GM18870 (cell line): Measurements from ENCODE around the gene NOTCH3.

ENCODE experiments used
- ATAC-seq: cut with Tn5 transposase; IDR thresholded peaks from one replicate; pipeline ENCODE4 v1.9.1; 2021; ENCODE audit warnings: moderate library complexity; ENCODE audit not compliant: unreplicated experiment

NOTCH3 gene

DNA sequence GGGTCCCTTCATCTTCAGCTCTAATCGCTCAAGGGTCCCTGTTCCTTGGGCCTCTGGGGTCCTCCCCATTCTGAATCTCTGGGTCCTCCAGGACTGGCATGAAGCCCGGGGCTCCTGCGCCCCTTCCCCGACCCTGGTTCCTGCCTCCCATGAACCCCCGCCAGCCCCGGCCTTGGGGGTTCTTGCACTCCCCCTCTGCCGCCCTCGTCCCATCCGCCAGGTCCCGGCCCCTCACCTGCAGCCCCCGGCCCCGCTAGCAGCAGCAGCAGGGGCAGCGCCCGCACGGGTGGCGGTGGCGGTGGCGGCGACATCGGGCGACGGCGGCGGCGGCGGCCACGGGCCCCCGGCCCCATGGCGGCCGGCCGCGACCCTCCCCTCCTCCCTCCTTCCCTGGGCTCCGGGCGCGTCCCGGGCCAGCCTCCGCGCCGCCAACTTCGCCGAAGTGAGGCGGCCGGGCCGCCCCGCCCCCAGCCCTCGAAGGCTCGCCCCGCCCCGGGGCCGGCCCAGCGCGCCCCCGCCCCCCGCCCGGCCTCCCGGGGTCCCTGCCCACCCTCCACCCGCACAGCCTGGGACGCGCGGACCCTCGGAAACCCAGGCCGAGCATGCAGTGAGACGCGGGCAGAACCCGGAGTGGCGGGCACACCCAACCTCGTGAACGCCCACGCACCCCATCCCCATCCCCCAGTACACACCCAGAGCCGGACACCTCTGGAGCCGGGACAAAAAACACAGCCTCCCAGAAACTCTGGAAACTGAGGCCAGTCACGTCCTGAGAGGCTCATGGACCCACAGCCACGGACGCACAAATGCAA lies at the start of gene NOTCH3:
Gene NOTCH3 (minus strand): TSS at position 443 of the 812 bp plus-strand sequence. CDS start 90 bp downstream, at position 353.
- ATAC-seq: no peak

DNA sequence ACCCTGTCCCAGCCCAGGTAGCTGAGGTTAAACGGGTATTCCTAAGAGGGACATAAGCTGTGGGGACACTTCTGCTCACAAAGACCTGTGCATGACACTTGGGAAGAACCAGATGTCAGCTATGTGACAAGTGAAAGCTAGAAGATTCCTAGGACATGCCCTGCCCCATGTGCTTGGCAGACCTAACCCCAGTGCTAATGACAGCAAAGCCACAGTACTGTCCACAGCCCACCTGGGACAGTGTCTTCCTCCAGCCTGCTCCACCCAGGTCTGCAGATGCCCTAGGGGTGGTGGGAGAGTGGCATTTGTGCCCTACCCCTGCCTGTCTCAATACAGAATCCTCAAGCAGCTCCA lies 49.8 kb upstream of the NOTCH3 start:
- ATAC-seq: no peak

DNA sequence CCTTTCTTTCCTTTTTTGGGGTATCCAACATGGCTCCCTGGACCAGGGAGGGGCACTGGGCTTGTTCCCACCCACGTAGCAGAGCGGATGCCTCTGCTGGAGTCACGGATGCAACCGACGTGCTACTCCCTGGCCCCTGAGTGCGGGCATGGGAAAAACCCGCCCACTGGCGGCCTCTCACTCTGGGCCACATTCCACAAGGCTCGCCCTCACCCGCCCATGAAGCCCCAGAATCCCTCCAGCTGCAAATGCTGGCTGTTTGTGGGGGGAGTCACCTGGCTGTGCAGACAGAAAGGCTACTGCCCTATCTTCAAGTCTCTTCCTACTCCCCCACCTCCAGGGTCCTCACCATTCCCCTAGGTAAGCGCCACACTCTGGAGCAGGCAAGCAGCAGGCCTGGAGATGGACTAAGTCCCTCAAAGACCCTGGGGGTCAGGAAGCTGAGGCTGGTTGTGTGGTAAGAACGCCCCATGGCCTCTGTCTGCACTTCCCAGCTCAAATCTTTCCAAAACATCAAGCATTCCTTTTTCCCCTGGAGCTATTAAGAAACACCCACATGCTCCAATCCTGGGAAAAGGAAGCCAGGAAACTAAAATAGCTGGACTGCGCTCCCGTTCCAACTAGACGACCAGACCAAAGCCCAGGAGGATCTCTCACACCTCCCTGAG lies 49.3 kb upstream of the NOTCH3 start:
- no peak for ATAC-seq

DNA sequence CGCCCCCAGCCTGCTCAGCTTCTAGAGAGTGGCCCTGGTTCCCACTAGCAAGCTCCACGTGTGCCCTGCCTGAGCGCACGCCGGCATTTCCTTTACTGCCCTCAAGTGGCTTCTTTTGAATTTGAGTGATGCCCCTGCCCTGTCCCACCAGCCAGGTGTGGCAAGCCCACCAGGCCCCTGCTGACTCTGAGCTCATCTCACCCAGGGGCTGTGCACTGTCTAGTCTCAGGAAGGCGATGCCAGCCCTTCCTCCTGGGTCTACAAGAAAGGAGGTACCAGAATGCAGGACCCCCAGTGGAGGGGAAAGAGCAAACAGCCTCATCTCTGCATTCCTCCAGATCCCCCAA lies 48.7 kb upstream of the NOTCH3 start:
- ATAC-seq: no peak

DNA sequence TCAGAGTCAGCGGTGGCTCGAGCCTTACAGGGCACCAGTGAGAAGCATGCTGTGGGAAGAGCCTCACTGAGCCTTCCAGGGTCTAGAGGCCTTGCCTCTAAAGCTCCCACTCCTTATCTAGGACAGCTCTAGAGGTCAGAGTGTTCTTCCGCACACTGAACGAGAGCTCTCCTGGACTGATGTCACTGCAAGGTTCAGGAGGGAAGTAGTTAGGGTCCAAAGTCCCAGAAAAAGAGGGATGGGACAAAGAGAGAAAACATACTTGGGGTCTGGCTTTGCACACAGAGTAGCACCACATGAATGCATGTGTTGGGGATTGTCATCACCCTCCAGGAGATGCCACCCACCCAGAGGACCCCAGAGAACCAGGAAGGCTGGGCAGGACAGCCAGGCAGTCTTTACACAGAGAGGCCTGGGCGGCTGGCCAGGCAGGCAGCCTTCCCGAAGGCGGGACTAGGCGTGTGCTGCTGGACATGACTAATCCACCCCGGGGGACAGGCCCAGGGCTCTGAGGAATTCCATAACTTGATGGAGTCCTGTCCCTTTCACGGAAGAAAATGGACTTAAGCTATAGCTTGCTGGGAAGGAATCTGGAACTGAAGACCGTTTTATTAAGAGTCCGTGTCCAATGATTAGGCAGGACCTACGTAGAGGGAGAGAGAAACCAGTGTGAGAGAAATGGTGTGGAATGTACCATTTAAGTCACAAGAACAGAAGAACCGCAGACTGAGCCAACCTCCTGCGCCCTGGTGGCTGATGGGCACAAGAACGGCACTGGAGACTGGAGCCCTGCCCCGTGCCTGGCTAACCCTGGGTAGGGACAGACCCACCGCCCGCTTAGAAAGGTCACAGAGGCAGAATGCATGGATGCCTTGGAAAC lies 48.1 kb upstream of the NOTCH3 start:
- ATAC-seq: no peak

DNA sequence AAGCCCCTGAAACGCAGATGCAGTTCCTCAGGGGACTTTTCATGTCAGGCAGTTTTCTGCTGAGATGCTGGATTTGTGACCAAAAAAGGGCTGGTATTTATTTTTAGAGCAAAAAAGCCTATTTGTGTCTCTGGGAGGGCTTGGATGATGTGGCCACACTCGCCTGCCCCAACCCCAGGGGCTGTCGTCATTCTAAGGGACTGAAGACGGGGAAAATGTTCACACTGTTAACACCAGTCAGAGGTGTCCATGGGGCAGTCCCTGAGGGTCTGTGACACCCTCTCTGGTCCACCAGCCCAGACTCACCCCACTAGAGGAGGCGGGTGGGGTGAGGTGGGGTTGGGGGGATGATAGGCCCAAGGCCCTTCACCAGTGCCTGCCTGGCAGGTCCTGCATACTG lies 47.3 kb upstream of the NOTCH3 start:
- ATAC-seq: no peak

DNA sequence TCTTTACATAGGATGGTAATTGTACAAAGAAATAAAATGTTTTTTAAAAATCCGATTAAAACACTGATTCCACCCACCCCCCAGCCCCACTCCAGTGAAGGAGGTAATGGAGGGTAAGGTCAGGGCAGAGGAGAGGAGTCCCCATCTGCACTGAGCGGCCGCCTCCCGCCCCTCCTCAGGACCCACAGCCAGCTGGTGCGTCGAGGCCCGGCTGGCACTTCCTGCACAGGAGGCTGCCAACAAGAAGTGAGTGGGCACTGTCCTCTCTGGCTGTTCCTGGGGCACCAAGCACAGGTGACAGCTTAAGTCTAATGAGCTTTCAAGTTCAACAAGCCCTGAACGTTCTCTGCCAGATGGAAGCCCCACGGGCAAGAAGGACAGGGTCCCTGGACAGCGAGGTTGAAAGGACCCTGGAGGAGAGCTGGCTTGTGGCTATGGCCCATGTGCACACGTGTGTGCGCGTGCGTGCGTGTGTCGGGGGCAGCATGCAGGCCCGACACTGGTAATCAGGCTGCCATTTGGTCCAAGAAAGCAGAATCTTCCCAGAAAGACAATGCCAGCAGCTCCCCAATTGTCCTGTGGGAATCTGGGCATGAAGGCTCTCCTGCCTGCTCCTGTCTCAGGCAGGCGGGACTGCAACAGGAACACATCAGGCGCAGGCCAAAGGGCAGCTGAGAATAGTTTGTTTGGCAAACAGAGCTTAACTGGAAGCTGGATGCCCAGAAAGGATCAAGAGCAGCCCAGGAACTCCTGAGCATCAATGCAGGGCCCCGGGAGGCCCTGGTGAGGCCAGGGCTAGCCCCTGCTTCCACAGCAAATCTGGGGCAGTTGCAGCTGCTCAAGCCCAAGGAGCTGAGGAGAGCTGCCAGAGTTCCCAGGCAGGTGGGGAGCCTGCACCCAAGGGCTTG lies 46.6 kb upstream of the NOTCH3 start:
- no peak for ATAC-seq

DNA sequence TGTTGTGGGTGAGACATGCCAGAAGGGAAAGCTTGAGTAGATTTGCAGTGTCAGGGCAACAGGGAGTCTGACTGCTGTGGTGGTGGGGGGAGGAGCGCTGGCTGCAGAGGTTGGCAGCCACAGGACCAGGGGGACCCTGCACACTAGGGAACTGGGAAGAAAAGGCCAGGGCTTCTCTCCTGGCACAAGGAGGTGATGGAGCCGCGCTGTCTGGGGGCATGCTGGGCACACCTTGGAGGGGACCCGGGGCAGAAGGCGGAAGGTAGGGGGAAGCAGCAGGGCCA lies 45.3 kb upstream of the NOTCH3 start:
- ATAC-seq: no peak

DNA sequence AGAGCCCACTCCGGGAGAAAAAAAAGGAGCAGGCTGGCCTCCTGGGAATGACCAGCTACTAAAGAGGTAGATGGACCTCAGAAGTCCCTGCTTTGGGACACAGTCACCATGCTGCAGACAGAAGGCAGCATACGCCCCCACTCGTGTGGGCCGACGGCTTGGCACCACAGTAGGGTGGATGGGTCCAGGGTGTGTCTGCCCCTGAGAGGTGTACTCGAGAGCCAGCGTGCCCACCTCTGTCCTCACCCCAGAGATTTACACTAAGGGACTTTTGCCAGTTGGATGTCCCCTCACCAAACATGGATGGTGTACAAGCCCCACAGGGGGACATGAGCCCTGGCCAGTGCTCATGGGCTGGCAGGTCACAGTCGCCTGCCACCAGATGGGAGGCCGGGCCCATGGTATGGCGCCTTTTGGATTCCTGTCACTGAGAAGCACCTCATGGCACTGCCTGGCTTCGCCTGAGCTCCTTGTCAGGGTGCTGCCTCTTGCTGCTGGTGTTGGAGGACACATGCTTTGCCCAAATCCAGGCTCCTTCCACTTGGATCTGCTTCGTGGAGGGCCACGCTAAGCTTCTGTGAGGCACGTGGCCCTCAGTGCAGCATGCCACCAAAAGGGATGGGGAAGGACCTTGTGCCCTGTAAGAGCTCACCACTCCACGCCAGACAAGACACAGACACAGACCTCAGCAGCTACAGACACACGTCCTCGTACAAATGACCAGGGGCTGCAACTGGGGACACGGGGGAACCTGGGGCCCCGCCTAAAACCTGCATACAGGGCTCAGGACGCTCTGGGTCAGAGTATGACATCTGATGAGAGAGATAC lies 44.8 kb upstream of the NOTCH3 start:
- ATAC-seq: no peak

DNA sequence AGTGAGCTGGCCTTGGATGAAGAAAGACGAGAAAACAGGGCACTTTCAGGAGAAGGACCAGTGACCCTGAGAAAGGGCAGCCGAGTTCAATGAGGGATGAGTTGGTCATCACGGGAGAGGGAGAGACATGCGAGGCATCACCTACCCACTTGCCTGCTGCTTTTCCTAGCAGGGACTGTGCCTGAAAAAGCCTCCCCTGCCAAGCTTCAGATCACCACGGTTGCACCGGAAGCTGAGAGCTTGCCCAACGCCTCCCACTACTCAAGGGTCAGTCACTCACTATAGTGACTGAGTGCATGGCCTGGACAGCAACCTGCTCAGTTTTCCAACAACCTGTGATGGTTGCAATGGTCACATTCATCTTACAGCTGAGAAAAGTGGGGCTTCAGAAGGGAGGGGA lies 44.0 kb upstream of the NOTCH3 start:
- no peak for ATAC-seq

DNA sequence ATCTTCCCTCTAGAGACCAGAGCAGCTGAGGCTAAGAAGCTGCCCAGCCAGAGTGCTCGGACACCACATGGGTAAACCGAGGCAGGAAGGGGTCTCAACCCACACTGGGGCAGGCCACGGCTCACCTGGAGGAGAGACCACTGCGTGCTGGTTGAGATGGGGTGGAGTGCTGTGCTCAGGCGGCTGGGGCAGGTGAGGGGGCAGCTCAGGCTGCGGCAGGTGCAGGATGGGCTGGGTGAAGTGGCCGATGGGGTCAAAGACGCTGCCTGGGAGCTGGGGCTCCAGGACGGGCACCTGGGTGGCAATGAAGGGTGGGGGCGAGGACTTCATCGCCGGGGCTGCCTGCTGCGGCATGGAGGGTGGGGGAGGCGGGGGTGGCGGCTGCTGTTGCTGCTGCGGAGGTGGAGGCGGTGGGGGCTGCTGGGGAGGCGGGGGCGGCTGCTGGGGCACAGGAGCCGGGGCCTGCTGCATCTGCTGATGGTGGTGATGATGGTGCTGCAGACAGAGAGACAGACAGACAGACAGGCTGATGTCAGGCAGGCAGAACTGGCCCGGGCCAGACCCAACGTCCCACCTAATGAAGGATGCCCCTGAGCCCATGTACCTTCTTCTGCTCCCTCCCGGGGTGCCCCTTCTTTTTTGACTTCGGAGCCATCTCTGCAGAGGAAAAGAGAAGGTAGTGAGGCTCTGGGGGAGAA lies 43.5 kb upstream of the NOTCH3 start:
- no peak for ATAC-seq

DNA sequence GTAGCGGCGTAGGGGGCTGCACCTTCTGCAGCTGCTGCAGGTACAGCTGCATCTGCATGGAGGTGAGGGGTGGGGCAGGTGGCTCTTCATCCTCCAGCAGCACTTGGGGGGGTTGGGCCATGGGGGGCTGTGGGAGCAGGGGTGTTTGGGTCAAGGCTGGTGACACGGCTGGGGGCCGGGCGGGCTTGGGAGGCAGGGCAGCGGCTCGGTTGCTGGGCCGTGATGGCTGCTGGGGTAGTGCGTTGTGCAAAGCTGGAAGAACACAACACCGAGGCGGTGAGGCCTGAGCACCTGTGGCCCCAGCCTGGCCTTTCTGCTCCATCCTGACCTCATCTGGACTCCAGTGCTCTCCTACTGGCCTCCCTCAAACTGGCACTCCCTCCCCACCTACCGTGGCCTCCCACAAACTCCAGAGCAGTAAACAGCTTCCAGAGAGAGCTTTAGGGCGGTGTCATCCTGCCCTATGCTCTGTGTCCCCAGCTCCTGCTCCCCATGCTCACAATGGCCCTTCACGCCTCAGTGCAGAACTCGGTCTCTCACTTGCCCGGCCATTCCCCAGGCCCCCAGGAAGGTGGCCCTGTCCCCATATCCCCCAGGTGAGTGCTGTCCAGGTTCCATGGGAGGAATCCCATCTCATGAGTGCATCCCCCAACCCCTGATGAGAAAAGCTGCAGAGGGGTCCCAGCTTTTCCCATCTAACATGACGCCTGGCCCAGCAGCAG lies 42.6 kb upstream of the NOTCH3 start:
- no peak for ATAC-seq

DNA sequence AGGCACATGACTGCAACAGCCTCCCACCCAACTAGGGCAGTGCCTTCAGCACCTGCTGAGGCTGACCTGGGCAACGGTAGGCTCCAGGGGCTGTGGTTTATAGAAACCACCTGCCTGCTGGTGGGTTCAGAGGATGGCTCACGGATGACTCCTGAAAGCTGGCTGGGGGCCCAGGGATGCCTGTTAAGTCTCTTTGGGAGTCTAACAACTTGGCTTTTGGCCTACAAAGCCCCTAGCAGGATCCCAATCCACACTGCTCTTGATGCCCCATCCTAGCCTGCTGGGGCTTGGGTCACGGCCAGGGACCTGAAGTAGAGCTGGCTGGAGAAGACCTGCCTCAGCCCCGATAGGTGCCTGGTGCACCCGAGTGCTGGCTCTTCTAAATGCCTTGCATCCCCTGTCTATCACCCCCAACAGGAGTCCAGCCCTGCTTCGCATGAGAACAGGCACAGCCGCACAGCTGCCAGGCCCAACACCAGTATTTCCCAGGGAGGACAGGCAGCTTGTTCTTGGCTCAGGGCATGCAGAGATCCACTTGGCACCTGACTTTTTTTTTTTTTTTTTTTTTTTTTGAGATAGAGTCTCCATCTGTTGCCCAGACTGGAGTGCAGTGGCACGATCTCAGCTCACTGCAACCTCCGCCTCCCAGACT lies 40.6 kb upstream of the NOTCH3 start:
- no peak for ATAC-seq

DNA sequence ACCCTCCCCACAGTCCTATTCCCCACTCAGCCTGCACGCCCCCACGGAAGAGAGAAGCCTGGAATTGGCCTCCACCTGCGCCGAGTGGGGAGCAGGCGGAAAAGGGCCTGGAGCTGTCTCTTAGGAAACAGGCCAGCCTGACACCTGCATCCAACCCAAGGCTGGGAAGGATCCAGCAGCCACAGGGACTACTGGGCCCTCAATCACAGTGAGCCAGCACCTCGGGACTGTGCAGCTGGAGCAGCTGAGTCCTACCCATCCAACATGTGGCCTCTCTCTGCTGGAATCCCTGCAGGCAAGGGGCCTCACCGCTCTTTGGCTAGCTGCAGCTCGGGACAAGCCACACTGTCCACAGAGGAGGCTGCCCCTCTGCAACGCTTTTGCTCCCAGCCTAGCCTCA lies 39.7 kb upstream of the NOTCH3 start:
- ATAC-seq: no peak

DNA sequence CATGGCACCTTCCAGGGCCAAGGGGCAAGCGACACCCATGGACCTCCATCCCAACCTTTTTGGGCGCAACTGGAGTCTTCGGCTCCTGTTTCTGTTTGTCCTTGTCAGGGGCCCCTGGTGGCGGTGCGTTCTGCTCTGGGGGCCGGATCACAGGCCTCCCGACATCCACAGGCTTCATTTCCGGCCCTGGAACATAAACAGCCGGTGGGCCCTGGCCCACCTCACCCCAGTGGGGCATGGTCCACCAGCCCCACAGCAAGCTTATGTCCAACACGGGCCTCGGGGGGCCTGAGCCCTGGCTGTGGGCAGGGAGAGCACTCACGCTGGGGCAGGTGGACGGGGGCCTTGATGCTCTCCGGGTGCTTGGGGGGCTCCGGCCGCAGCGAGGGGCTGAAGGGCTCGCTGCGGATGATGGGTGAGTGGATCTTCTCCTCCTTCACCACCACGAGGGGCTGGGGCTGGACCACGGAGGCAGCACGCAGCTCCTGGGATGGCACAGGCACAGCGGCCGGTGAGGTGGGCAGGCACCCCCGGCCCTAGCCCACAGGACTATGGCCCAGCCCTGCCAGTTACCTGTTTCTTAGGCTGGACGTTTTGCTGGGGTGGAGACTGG lies 38.6 kb upstream of the NOTCH3 start:
- ATAC-seq: no peak

DNA sequence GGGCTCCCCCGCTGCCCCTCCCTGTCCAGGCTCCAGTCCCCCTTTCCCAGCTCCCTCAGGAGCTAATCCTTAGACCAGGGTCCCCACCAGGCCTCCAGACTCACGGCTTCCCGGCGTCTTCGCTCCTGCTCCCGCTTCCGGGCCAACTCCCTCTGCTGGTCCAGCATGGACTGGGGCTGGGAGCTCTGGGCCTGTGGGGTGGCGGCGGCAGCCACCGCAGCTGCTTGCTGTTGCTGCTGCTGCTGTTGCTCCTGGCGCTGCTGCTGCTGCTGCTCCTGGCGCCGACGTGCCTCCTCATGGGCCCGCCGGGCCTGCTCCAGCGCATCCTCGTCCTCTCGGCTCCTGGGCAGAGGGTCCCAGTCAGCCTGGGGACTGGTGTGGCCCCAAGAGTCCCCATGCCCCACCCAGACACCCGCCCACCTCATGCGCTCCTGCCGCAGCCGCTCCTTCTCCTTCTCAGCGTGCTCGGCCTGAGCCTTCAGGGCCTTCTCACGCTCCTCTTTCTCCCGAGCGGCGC lies 37.9 kb upstream of the NOTCH3 start:
- ATAC-seq: no peak

DNA sequence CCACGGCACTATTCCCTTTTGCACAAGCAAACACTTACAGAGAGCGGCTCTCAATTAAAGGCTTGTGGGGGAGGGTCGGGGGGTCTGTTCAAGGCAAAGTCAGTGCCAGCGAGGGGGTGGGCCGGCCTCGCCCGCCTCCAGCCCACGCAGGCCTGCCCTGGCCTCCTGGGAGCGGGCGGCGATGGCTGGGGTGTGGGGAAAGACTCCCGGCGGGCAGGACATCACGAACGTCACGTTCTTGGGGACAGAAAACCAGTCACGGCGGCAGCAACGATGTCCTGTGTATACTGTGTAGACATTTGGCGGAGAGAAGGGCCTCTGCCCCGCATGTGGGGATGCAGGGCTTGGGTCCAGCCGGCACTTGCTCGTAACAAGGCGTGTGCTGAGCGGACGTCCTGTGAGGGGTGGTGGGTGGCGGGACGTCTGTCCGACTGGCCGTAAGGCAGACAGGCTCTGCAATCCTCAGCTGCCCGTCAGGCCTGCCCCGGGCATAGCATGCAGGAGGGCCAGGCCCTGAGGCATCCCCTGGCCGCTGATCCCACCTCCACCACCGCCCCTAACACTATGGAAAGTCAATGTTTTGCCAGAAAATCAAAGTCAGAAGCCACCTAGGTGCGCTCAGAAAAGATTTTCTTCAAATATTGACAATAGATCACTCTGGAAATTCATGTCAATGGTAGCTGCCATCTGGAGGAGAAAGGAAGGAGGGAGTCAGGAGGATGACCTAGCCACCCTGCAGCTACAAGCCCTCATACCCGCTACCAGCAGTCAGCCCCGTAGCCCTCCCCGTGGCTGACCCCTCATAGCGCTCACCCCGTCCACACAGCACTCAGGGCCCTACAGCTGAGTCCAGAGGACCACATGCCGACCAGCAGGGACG lies 37.2 kb upstream of the NOTCH3 start:
- ATAC-seq: no peak
